NCI-H748 treated with DMSO at 0.1 percent for 48 hours (cell line): ENCODE data around the gene GNB3.
A peak's percentile ranks its signal among the peaks of the same experiment; 100 is the strongest.
"Not testable (repeated sequence)": the region's sequence is repeated elsewhere in the genome, so short reads cannot be mapped to it uniquely, and the experiment has no call there.

ENCODE experiments used
- DNase-seq: peaks from one replicate; lab custom pipeline; 2025; lab: John Stamatoyannopoulos, UW

Gene GNB3

GRCh38 chr12:6860942-6861341 lies 20.2 kb downstream of the GNB3 start:
- no peak for DNase-seq

- no peak for DNase-seq
These were observed 20.7 kb downstream of the GNB3 start for GRCh38 chr12:6861391-6861790.

GRCh38 chr12:6863033-6863432 lies 22.3 kb downstream of the GNB3 start:
- no peak for DNase-seq

GRCh38 chr12:6863586-6864321 lies 23.0 kb downstream of the GNB3 start:
- no peak for DNase-seq

GRCh38 chr12:6865307-6865706 lies 24.6 kb downstream of the GNB3 start:
- not testable (repeated sequence) for DNase-seq

- DNase-seq: no peak
These were observed 25.6 kb downstream of the GNB3 start for GRCh38 chr12:6866163-6866919.

DNA sequence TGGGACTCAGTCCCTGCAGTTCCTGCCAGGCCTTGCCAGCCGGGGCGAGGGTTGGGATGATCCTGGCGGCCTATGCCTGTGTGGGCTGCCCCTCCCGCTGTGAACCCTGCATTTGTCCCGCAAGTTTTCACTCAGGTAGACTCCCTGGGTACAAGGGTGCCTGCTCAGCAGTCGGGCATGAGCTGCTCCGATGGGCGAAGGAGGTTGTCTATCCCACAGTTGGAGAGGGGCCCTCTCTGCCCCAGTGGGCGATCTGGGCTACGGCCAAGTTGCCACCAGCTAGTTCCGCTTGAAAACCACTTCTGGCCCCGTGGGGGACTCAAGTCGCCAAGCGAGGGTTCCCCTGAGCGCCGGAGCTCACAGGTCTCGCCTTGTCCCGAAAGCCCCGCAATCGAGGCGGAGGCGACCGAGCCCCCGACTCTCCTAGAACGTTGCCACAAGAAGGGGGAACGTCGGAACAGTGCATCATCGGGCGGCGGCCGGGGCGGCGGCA lies 26.2 kb downstream of the GNB3 start:
- DNase-seq: no peak

DNA sequence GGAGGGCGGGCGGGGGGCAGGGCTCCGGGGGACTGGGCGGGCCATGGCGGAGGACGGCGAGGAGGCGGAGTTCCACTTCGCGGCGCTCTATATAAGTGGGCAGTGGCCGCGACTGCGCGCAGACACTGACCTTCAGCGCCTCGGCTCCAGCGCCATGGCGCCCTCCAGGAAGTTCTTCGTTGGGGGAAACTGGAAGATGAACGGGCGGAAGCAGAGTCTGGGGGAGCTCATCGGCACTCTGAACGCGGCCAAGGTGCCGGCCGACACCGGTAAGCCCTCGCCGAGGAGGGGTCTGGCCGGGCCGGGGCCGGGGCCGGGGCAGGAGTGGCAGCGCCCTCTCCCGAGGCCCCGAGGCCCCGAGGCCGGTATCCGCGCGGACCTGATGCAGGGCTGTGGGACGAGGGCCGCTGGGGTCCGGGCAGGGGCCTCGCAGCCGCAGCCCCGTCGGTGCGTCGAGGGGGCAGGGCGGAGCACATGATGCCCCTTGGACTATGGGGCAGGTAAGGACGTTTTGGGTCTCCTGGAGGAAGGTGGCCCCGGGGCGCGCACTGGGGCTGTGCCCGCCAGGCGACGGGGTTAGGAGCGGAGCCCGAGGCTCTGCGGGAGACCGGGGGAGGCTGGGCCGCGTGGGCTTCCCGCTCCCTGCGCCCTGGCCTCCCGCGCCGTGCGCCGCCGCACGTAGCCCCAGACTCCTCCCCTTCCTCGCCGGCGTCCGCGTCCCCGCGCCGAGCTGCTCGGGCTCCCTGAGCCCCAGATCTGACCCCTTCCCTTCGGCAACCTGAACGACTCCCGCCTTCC lies 26.9 kb downstream of the GNB3 start, which contains the start of gene TPI1:
TPI1 (plus strand) TSS at position 119 of the 798 bp plus-strand sequence; CDS start at position 155, 36 bp downstream.
- peak; percentile 25 for DNase-seq

DNA sequence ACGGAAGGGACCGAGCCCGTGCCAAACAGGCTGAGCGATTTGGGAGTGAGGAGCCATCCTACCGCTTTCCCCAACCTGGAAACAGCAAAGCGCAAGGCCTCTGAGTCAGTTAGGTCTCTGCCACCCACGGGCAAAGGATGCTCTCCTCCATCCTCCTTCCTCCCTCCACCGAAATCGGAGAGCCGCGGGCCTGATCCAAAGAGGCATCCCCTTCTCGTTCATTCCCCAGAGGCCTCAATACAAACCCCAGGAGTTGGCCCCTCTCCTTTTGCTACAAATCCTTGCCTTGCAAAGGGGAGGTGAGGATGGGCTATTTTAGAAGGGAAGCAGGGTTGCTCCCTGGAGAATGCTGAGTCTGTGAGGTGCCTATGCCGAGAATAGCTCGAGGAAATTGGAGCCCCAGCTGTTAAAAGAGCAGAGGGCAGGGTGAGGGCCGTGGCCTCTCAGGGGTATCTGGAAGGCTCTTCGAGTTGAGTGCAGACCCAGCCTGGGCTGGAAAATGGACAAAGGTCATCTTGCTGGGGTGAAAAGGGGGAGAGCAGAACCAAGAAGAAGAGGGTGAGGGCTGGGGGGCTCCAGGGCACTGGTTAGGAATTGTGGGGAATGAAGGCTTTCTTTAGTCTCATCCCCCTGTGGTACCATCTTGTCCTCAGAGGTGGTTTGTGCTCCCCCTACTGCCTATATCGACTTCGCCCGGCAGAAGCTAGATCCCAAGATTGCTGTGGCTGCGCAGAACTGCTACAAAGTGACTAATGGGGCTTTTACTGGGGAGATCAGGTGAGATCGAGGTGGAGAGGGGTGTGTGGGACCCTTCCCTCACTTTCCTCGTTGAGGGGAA lies 27.7 kb downstream of the GNB3 start:
- DNase-seq: no peak

- DNase-seq: peak; percentile 32
These were observed 28.6 kb downstream of the GNB3 start for GRCh38 chr12:6869049-6870021.

DNA sequence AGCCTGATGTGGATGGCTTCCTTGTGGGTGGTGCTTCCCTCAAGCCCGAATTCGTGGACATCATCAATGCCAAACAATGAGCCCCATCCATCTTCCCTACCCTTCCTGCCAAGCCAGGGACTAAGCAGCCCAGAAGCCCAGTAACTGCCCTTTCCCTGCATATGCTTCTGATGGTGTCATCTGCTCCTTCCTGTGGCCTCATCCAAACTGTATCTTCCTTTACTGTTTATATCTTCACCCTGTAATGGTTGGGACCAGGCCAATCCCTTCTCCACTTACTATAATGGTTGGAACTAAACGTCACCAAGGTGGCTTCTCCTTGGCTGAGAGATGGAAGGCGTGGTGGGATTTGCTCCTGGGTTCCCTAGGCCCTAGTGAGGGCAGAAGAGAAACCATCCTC lies 29.6 kb downstream of the GNB3 start:
- DNase-seq: not testable (repeated sequence)

DNA sequence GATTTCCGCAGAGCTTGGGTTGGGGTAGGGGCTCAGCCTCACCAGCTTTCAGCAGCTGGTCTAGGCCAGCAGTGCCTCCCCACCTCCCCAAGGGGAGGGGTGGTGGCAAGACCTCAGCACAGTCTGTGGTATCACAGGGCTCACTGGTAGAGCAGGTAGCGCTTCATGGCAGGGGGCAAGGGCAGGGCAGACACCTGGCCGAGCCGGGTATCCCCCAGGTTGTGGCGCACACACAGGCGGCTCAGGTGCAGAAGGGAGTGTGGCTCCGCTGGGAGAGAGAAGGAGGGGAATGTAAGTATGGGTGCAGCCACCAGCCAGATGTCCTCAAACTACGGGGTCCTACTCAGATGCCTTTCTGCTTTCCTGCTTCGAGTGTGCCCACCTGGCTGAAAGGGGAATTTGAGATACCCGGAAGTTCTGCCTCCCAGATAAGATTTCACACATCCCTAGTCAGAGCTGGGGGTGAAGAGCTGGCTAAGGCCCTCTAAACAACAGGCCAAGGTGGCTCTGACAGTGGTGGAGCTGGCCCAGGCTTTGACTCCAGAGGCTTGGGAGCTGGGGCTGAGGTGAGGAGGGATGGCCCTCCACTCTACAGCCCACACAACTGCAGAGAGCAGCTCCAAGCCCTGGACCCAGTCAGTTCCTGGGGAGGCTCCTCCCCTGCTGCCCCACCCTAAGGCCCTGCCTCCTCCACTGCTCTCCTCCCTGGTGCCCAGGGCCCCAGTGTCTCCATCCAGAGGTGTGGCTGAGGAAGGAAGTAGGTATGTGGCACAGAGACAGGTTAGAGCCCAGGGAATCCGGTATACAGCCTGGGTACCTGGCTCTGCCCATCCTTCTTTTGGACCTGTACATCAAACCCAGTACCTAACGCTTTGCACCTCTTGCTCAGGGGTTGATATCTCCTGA lies 30.6 kb downstream of the GNB3 start:
- DNase-seq: no peak

DNA sequence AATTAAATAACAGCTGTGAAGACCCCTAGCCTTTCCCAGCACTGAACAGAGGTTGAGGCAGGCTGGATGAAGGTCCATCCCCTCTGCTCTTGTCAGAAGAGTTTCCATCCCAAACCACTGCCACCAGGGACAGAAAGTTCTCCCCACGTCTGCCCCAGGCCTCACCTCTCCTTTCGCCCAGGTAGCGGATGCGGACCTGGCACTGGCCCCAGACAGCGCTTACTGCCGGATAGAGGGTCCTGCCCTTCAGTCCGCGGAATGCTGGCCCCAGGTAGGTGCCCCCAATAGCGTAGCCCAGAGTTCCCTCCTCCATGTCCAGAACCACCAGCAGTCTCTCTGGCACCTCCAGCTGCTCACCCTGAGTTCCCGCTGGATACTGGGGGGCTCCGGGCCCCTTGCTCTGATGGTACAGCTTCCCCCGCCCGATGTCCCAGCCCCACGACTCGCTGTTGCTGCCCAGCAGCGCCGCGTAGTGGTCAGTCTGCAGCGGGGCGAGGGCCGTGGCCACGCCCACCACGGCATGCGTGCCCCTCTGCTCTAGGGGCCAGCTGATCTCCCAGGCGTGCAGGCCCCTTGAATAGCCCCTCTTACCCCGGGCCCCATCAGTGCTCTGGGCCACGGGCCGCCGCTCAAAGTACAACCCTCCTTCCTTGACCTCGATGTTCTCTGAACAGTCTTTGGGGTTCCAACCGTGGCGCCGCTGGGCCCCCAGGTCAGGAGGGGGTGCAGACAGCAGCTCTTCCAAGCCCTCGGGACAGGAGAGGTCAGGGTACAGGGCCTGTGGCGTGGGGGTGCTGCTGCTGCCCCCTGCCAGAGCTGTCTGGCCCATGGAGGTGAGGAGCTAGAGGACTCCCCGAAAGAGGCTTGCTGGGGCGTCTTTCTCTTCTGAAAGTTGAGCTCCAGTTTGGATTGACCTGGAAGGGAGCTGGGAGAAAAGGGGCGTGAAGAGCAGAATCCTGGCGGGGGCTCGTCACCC lies 31.6 kb downstream of the GNB3 start:
- peak; percentile 21 for DNase-seq

GRCh38 chr12:6873094-6874014 lies 32.6 kb downstream of the GNB3 start, which contains the start of gene SPSB2:
Gene SPSB2 (minus strand): TSS chr12:6873303. CDS start chr12:6872901, 402 bp downstream.
- peak; percentile 71 for DNase-seq

- DNase-seq: not testable (repeated sequence)
These were observed 33.3 kb downstream of the GNB3 start for GRCh38 chr12:6874015-6874368.

GRCh38 chr12:6879824-6880223 lies 39.1 kb downstream of the GNB3 start:
- not testable (repeated sequence) for DNase-seq

DNA sequence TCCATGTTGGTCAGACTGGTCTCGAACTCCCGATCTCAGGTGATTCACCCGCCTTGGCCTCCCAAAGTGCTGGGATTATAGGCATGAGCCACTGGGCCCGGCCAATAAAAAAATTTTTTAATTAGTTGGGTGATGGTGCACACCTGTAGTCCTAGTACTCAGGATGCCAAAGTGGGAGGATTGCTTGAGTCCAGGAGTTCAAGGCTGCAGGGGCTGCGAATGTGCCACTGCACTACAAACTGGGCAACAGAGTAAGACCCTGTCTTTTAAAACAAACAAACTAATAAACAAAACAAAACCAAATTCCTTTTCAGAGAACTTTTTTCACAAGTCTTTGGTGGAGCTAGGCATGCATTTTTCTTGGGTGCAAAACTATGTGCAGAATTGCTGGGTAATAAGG lies 42.5 kb downstream of the GNB3 start:
- no peak for DNase-seq
